HEK293 (cell line): ENCODE results near the gene DUSP23.

ENCODE experiments used
- CTCF ChIA-PET: fragments of 350-600 bp; formaldehyde crosslinking; extraction: SDS; loops from one replicate; lab custom pipeline; 2021; ENCODE audit warnings: antibody characterized with exemption; lab: Yijun Ruan, JAX
- POLR2A ChIA-PET: fragments of 300-600 bp; formaldehyde crosslinking; extraction: SDS; loops from one replicate; lab custom pipeline; 2020; ENCODE audit warnings: antibody characterized with exemption, inconsistent platforms; lab: Yijun Ruan, JAX
- H3K27ac ChIP-seq: fragments of 200-500 bp; sonication (Bioruptor generic); 2 replicates; pipeline ENCODE4 v1.5.1; 2014; ENCODE audit warnings: low read depth, low read length, control low read depth, inconsistent platforms; ENCODE audit errors: extremely low read depth
- H3K36me3 ChIP-seq, 2 experiments: fragments of 200-500 bp in 1 of 2; sonication (Bioruptor generic) in 1 of 2; 1 replicate in 1 of 2; 2 replicates in 1 of 2; pipeline ENCODE4 v1.5.1; 2014 to 2017; ENCODE audit warnings: inconsistent platforms in 2 of 2, low read length in 2 of 2; ENCODE audit not compliant: control insufficient read depth in 2 of 2, insufficient read depth in 1 of 2
- H3K4me1 ChIP-seq: fragments of 200-500 bp; sonication (Bioruptor generic); 2 replicates; pipeline ENCODE4 v1.5.1; 2014; ENCODE audit warnings: mild to moderate bottlenecking, low read length, inconsistent platforms; ENCODE audit not compliant: control insufficient read depth, insufficient read depth
- H3K4me3 ChIP-seq: 2 replicates; pipeline ENCODE4 v1.5.1; 2011; ENCODE audit warnings: low read depth, mild to moderate bottlenecking, control low read depth, low read length, moderate library complexity
- H3K9me3 ChIP-seq: fragments of 200-500 bp; sonication (Bioruptor generic); 2 replicates; pipeline ENCODE4 v1.5.1; 2014; ENCODE audit warnings: low read depth, low read length, inconsistent platforms; ENCODE audit not compliant: control insufficient read depth, insufficient read depth
- BCL6B ChIP-seq: fragments of 450-650 bp; formaldehyde crosslinking; IDR thresholded peaks from 2 replicates; pipeline ENCODE4 v1.5.1; 2017; ENCODE audit warnings: missing biosample characterization, missing genetic modification characterization
- EGR2 ChIP-seq: fragments of 450-650 bp; formaldehyde crosslinking; IDR thresholded peaks from 2 replicates; pipeline ENCODE4 v1.5.1; 2016; ENCODE audit warnings: low read depth, missing biosample characterization, missing genetic modification characterization
- ELK4 ChIP-seq: IDR thresholded peaks from 2 replicates; pipeline ENCODE4 v1.6.1; 2011; ENCODE audit warnings: mild to moderate bottlenecking, low read depth, low read length, borderline replicate concordance
- HOXC10 ChIP-seq: sonication (generic); formaldehyde crosslinking; IDR thresholded peaks from 2 replicates; pipeline ENCODE4 v1.8.1; 2023; ENCODE audit warnings: mild to moderate bottlenecking, missing genetic modification reagents
- MYNN ChIP-seq: fragments of 450-650 bp; formaldehyde crosslinking; IDR thresholded peaks from 2 replicates; pipeline ENCODE4 v1.5.1; 2016; ENCODE audit warnings: missing biosample characterization, missing genetic modification characterization, borderline replicate concordance
- PBX3 ChIP-seq: sonication (generic); formaldehyde crosslinking; IDR thresholded peaks from 2 replicates; pipeline ENCODE4 v1.8.1; 2022; ENCODE audit warnings: mild to moderate bottlenecking, moderate library complexity, missing genetic modification reagents
- SP2 ChIP-seq: fragments of 450-650 bp; formaldehyde crosslinking; IDR thresholded peaks from 2 replicates; pipeline ENCODE4 v1.5.1; 2016; ENCODE audit warnings: missing biosample characterization, missing genetic modification characterization
- SP3 ChIP-seq: fragments of 450-650 bp; formaldehyde crosslinking; IDR thresholded peaks from 2 replicates; pipeline ENCODE4 v1.5.1; 2016; ENCODE audit warnings: missing biosample characterization, missing genetic modification characterization
- YY1 ChIP-seq: fragments of 450-650 bp; formaldehyde crosslinking; IDR thresholded peaks from 2 replicates; pipeline ENCODE4 v1.5.1; 2018; ENCODE audit warnings: missing biosample characterization, missing genetic modification characterization
- ZBTB17 ChIP-seq: fragments of 450-650 bp; formaldehyde crosslinking; IDR thresholded peaks from 2 replicates; pipeline ENCODE4 v1.5.1; 2016; ENCODE audit warnings: missing biosample characterization, missing genetic modification characterization
- ZBTB44 ChIP-seq: fragments of 450-650 bp; IDR thresholded peaks from 2 replicates; pipeline ENCODE4 v1.5.1; 2018; ENCODE audit warnings: missing biosample characterization, mild to moderate bottlenecking, missing genetic modification characterization
- ZFP41 ChIP-seq: fragments of 450-650 bp; formaldehyde crosslinking; IDR thresholded peaks from 2 replicates; pipeline ENCODE4 v1.5.1; 2016; ENCODE audit warnings: missing biosample characterization, missing genetic modification characterization, borderline replicate concordance
- ZIC2 ChIP-seq: fragments of 450-650 bp; formaldehyde crosslinking; IDR thresholded peaks from 2 replicates; pipeline ENCODE4 v1.5.1; 2016; ENCODE audit warnings: missing biosample characterization, missing genetic modification characterization
- ZNF121 ChIP-seq: fragments of 450-650 bp; formaldehyde crosslinking; IDR thresholded peaks from 2 replicates; pipeline ENCODE4 v1.5.1; 2016; ENCODE audit warnings: missing biosample characterization, missing genetic modification characterization
- ZNF133 ChIP-seq: fragments of 450-650 bp; formaldehyde crosslinking; IDR thresholded peaks from 2 replicates; pipeline ENCODE4 v1.5.1; 2016; ENCODE audit warnings: missing biosample characterization, missing genetic modification characterization
- ZNF16 ChIP-seq: fragments of 450-650 bp; formaldehyde crosslinking; IDR thresholded peaks from 2 replicates; pipeline ENCODE4 v1.5.1; 2016; ENCODE audit warnings: low read depth, missing biosample characterization, missing genetic modification characterization
- ZNF292 ChIP-seq: fragments of 450-650 bp; formaldehyde crosslinking; IDR thresholded peaks from 2 replicates; pipeline ENCODE4 v1.5.1; 2016; ENCODE audit warnings: low read depth, missing biosample characterization, missing genetic modification characterization, borderline replicate concordance
- ZNF324 ChIP-seq: fragments of 450-650 bp; formaldehyde crosslinking; IDR thresholded peaks from 2 replicates; pipeline ENCODE4 v1.5.1; 2016; ENCODE audit warnings: missing biosample characterization, missing genetic modification characterization
- ZNF366 ChIP-seq: fragments of 450-650 bp; formaldehyde crosslinking; conservative IDR thresholded peaks from 2 replicates; pipeline ENCODE4 v1.5.1; 2016; ENCODE audit warnings: missing biosample characterization, missing genetic modification characterization
- ZNF391 ChIP-seq: fragments of 450-650 bp; formaldehyde crosslinking; IDR thresholded peaks from 2 replicates; pipeline ENCODE4 v1.5.1; 2016; ENCODE audit warnings: low read depth, missing biosample characterization, missing genetic modification characterization, borderline replicate concordance
- ZNF488 ChIP-seq: fragments of 450-650 bp; formaldehyde crosslinking; IDR thresholded peaks from 2 replicates; pipeline ENCODE4 v1.5.1; 2016; ENCODE audit warnings: missing biosample characterization, missing genetic modification characterization
- ZNF560 ChIP-seq: fragments of 450-650 bp; formaldehyde crosslinking; IDR thresholded peaks from 2 replicates; pipeline ENCODE4 v1.5.1; 2017; ENCODE audit warnings: missing biosample characterization, missing genetic modification characterization, borderline replicate concordance
- ZNF610 ChIP-seq: fragments of 450-650 bp; formaldehyde crosslinking; IDR thresholded peaks from 2 replicates; pipeline ENCODE4 v1.5.1; 2016; ENCODE audit warnings: missing biosample characterization, missing genetic modification characterization, borderline replicate concordance
- ZNF747 ChIP-seq: fragments of 450-650 bp; formaldehyde crosslinking; IDR thresholded peaks from 2 replicates; pipeline ENCODE4 v1.5.1; 2016; ENCODE audit warnings: missing biosample characterization, missing genetic modification characterization
- ZNF785 ChIP-seq: fragments of 450-650 bp; formaldehyde crosslinking; IDR thresholded peaks from 2 replicates; pipeline ENCODE4 v1.5.1; 2016; ENCODE audit warnings: missing biosample characterization, missing genetic modification characterization
- ZNF837 ChIP-seq: fragments of 450-650 bp; formaldehyde crosslinking; IDR thresholded peaks from 2 replicates; pipeline ENCODE4 v1.5.1; 2016; ENCODE audit warnings: missing biosample characterization, missing genetic modification characterization
- TF ChIP-seq, protein P1 (sequence below): fragments of 450-650 bp; formaldehyde crosslinking; IDR thresholded peaks from 2 replicates; pipeline ENCODE4 v1.5.1; 2016; ENCODE audit warnings: missing biosample characterization, missing genetic modification characterization

The DUSP23 gene

GRCh38 chr1:159791031-159791430 is 10.3 kb downstream of the DUSP23 start:
- CTCF ChIA-PET = no interaction called here
- Histone ChIP-seq H3K4me1 (0 out of 2 replicates have a peak, but pooled peaks cover 4% of the 10 kb centered on the region), H3K27ac (no peak overlapping the region)
- POLR2A ChIA-PET = no interaction called here
- TF ChIP-seq ZNF488 (tag by site-specific recombination) (no peak), ZNF785 (tag by site-specific recombination) (no peak), ZNF837 (no peak), SP3 (tag by site-specific recombination) (no peak)
- TF ChIP-seq, all 188 proteins: peak for 0
- no peaks in the 10 kb centered on the region for H3K9me3 ChIP-seq
- H3K36me3 ChIP-seq = no peaks in the 10 kb centered on the region
- H3K4me3 ChIP-seq = no peak overlapping the region

DNA sequence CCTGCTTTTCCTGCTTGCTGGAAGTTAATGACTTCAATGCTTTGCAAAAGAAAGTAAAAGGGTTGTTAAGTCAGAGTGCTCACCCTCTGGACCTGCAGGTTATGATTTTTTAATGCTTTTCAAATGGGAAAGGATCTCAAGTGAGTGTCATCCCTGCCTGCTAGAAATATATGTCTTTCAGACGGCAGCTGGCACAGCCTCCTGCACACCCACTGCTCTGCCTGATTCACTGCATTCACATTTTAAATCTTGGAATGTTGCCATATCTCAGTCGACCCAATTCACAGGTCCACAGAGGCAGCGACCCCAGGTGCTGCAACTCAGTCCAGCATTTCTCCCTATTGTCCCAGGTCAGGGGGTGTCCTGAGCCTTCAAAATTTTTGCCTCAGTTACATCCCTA is 10.7 kb downstream of the DUSP23 start:
- no peak overlapping the region for H3K27ac ChIP-seq
- H3K36me3 ChIP-seq = no peaks in the 10 kb centered on the region
- ChIA-PET CTCF (no interaction called here), POLR2A (no interaction called here)
- H3K4me3 ChIP-seq = no peak overlapping the region
- H3K4me1 ChIP-seq = 0 out of 2 replicates have a peak, but pooled peaks cover under 1% of the 10 kb centered on the region
- no peaks in the 10 kb centered on the region for H3K9me3 ChIP-seq
- TF ChIP-seq PBX3 (CRISPR knock-in tag) = no peak
- no peak for TF ChIP-seq ZFP41
- TF ChIP-seq BCL6B (tag by site-specific recombination) = no peak
- TF ChIP-seq ZNF560 (tag by site-specific recombination) = no peak
- no peak for TF ChIP-seq ZNF133 (tag by site-specific recombination)
- no peak for TF ChIP-seq ZIC2
- TF ChIP-seq EGR2 (tag by site-specific recombination) = no peak
- no peak for TF ChIP-seq SP2 (tag by site-specific recombination)
- no peak for TF ChIP-seq HOXC10 (CRISPR knock-in tag)
- TF ChIP-seq ZBTB17 = no peak
- no peak for TF ChIP-seq ZNF391 (tag by site-specific recombination)
- TF ChIP-seq ZNF16 (tag by site-specific recombination) = no peak
- TF ChIP-seq, protein P1, sequence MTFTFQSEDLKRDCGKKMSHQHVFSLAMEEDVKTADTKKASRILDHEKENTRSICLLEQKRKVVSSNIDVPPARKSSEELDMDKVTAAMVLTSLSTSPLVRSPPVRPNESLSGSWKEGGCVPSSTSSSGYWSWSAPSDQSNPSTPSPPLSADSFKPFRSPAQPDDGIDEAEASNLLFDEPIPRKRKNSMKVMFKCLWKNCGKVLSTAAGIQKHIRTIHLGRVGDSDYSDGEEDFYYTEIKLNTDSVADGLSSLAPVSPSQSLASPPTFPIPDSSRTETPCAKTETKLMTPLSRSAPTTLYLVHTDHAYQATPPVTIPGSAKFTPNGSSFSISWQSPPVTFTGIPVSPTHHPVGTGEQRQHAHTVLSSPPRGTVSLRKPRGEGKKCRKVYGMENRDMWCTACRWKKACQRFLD = no peak
- no peak for TF ChIP-seq ZNF121 (tag by site-specific recombination)
- TF ChIP-seq, all 188 proteins: peak for 0

GRCh38 chr1:159795534-159795933 is 14.8 kb downstream of the DUSP23 start:
- Histone ChIP-seq H3K9me3 (no peaks in the 10 kb centered on the region), H3K36me3 (no peaks in the 10 kb centered on the region), H3K27ac (no peak overlapping the region), H3K4me3 (no peak overlapping the region), H3K4me1 (no peaks in the 10 kb centered on the region)
- ChIA-PET POLR2A (no interaction called here), CTCF (interaction anchor here (0.7 to 18.7 kb wide), 2 partner anchors 95 to 212 kb away, joined by 3 to 415 read pairs; no protein-coding TSS in a partner anchor)
- TF ChIP-seq MYNN (tag by site-specific recombination) (no peak), ZNF747 (tag by site-specific recombination) (no peak), ELK4 (no peak), ZNF366 (tag by site-specific recombination) (no peak), ZNF610 (tag by site-specific recombination) (no peak), ZNF324 (tag by site-specific recombination) (no peak), ZBTB44 (tag by site-specific recombination) (no peak), YY1 (tag by site-specific recombination) (no peak), ZFP41 (no peak), ZNF292 (tag by site-specific recombination) (no peak)
